ENCODE data around the gene TMEM8B.

Gene TMEM8B

GRCh38 chr9:35899021-35899420 lies 70.0 kb downstream of the TMEM8B start:
- DNase-seq (ENCODE audit: low spot score), result no peak
- TF ChIP-seq CTCF (IDR thresholded peaks at IDR 0.05), result no peak
- no peak overlapping the region for H3K4me3 ChIP-seq
- H3K27ac ChIP-seq, result no peak overlapping the region

- DNase-seq (ENCODE audit: low spot score), result no peak
- H3K4me3 ChIP-seq, result no peak overlapping the region
- TF ChIP-seq CTCF (IDR thresholded peaks at IDR 0.05), result peak; percentile 57
- H3K27ac ChIP-seq, result no peak overlapping the region
Measured at GRCh38 chr9:35903049-35903448, 74.0 kb downstream of the TMEM8B start.

GRCh38 chr9:35904338-35904737 lies 75.3 kb downstream of the TMEM8B start:
- H3K4me3 ChIP-seq, result no peak overlapping the region
- peak overlapping the region; percentile 95 to 99 for H3K27ac ChIP-seq
- TF ChIP-seq CTCF (IDR thresholded peaks at IDR 0.05), result no peak
- peak; percentile 72 for DNase-seq (ENCODE audit: low spot score)

DNA sequence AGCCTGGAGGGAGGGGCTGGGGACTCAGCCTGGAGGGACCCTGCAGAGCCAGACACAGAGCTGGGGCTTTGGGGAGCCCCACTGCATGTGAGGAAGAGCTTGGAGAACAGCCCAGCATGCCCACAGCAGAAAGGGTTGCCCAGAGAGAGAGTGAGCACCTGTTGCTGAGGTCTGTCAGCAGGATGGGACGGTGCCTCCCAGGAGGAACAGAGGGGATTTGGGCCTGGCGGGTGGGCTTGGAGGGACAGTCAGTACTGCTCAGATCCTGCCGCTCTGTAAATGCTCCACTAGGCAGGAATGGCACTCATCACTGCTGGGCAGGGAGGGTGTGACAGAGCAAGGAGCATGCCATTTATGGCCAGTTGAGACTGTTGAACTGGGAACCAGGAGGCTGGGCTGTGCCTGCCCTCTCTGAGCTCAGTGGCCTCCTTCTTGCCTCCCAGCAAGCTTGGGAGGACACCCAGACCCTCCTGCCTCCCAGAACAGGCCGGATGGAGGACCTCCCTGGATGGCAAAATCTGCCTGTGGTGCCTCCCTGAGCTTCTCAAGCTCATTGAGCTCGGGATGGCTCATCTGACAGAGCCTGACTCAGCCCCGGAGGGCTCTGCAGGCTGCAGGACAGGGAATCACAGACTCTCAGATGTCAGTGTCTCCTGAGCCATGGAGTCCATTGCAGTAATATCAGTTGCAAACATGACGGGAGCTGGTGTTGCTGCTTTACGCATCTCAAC lies 76.2 kb downstream of the TMEM8B start:
- peak; percentile 75 for DNase-seq (ENCODE audit: low spot score)
- TF ChIP-seq CTCF (IDR thresholded peaks at IDR 0.05), result no peak
- Histone ChIP-seq H3K27ac (peak overlapping the region; percentile 95 to 99), H3K4me3 (peak overlapping the region; percentile 73)

- peak; percentile 94 for DNase-seq (ENCODE audit: low spot score)
Measured at GRCh38 chr9:35905912-35906679, 77.1 kb downstream of the TMEM8B start, which contains the start of gene HRCT1. TSS of gene HRCT1 (plus strand) at chr9:35906202. CDS start at chr9:35906288, 86 bp downstream.

DNA sequence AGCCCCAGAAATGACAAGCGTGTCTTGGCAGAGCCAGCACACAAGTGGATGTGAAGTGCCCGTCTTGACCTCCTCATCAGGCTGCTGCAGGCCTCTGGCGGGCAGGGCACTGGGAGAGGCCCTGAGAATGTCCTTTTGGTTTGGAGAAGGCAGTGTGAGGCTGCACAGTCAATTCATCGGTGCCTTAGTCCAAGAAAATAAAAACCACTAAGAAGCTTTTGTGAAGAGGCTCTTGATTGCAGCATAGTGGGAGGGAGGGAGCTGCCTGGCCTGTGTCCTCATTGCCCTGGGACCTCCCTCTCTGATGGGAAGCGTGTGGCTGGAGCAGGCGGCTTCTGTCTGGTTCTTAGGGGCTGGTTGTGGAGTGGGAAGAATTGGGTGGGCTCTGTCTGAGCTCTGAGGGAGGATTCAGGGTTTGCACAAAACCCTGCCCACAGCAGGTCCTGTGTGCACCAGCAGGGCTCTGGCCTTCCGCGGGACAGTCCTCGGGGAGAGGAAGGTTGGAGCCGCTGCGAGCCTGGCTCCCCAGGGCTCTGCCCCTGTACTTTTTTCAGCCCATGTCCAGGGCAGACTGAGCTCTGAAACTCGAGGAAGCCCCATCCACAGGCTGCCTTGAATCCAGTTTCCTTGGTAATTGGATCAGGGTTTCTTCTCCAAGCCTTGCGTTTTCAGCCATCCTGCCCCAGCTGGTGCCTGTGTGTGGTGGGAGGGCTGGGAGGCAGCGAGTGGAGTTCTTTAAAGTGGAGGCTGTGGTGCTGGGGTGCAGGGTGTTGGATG lies 78.1 kb downstream of the TMEM8B start:
- no peak for TF ChIP-seq CTCF (IDR thresholded peaks at IDR 0.05)
- peak; percentile 87 for DNase-seq (ENCODE audit: low spot score)
- H3K27ac ChIP-seq, result peak overlapping the region; percentile 95 to 99
- H3K4me3 ChIP-seq, result peak overlapping the region; percentile 73

More at GRCh38 chr9:35905912-35906679, 77.1 kb downstream of the TMEM8B start, which contains the start of gene HRCT1:
- TF ChIP-seq CTCF (IDR thresholded peaks at IDR 0.05), result no peak
- peak within 1 kb of the TSS; percentile 73 for H3K4me3 ChIP-seq
- peak within 1 kb of the TSS; percentile 95 to 99 for H3K27ac ChIP-seq
